Upper lobe of left lung (tissue), 6 donors: ENCODE results near the gene MRPL17. TPM values are rescaled to one million over a fixed set of nuclear protein-coding genes. Genes with fewer than 3 reads are reported as not detected.
A peak's percentile ranks its signal among the peaks of the same experiment; 100 is the strongest.

Experiments used
- ATAC-seq, 2 donors: fragments of 200-7000 bp; cut with Tn5 transposase; one replicate each; pipeline ENCODE4 v1.9.1; 2022; ENCODE audit warnings: mild to moderate bottlenecking in 2 of 2, moderate library complexity in 2 of 2; ENCODE audit not compliant: low FRiP score in 2 of 2
- DNase-seq, 2 donors: peaks; one replicate each; pipeline ENCODE4 v3.0.0-alpha.2; 2019 to 2020
- H3K27ac ChIP-seq, 4 donors: fragments of 200-600 bp; sonication (generic); one replicate each; pipeline ENCODE4 v1.5.1; 2016 to 2019
- H3K27me3 ChIP-seq, 4 donors: fragments of 200-600 bp; sonication (generic); one replicate each; pipeline ENCODE4 v1.5.1; 2017 to 2019
- H3K36me3 ChIP-seq, 4 donors: fragments of 200-600 bp; sonication (generic); one replicate each; pipeline ENCODE4 v1.5.1; 2016 to 2019
- H3K4me1 ChIP-seq, 4 donors: fragments of 200-600 bp; sonication (generic); one replicate each; pipeline ENCODE4 v1.5.1; 2018 to 2019
- H3K4me3 ChIP-seq, 4 donors: fragments of 200-600 bp; sonication (generic); one replicate each; pipeline ENCODE4 v1.5.1; 2017 to 2019; ENCODE audit warnings: mild to moderate bottlenecking in 2 of 4, moderate library complexity in 1 of 4
- H3K9me3 ChIP-seq, 4 donors: fragments of 200-600 bp; sonication (generic); one replicate each; pipeline ENCODE4 v1.5.1; 2018 to 2019
- EP300 ChIP-seq, 4 donors: sonication (generic); formaldehyde crosslinking; IDR thresholded peaks; one replicate each; pipeline ENCODE4 v1.5.1; 2017; ENCODE audit warnings: antibody characterized with exemption in 4 of 4, control low read depth in 2 of 4
- POLR2A ChIP-seq, 4 donors: fragments of 450-650 bp; IDR thresholded peaks; one replicate each; pipeline ENCODE4 v1.5.1; 2016 to 2017; ENCODE audit warnings: antibody characterized with exemption in 4 of 4, mild to moderate bottlenecking in 2 of 4
- POLR2AphosphoS5 ChIP-seq, 2 donors: sonication (generic); formaldehyde crosslinking; IDR thresholded peaks; one replicate each; pipeline ENCODE4 v1.5.1; 2017; ENCODE audit warnings: antibody characterized with exemption in 2 of 2
- WGBS, 2 donors: methylation state at CpG; one replicate each; pipeline ENCODE4 v1.1.5; 2017 to 2018; 5-methylcytosine and 5-hydroxymethylcytosine counted together
- total RNA-seq, 6 donors: library from RNA; depleted of rRNA in 4 of 6; stranded (reverse); fragments of >200 nt in 4 of 6; gene quantifications; one replicate each; pipeline versions ENCODE4 v1.1.0 to v1.2.1, GENCODE V29; 2016 to 2021
- TF ChIP-seq, protein P1 (sequence below), 6 experiments: fragments of 450-650 bp in 4 of 6; fragments of 200-600 bp in 2 of 6; sonication (generic) in 2 of 6; IDR thresholded peaks; one replicate each; pipeline ENCODE4 v1.5.1; 2016 to 2019; ENCODE audit warnings: antibody characterized with exemption in 6 of 6
- donor health status: DM: no; HTN: no; CAD: no; lungs with moderate emphysema.
- donor health status: DM: no; HTN: yes; CAD: no; lungs with severe emphysema.

MRPL17 gene
- total RNA-seq, 6 donors from 2014 or later, result 12.6 to 49.2 (median 22.8) TPM

DNA sequence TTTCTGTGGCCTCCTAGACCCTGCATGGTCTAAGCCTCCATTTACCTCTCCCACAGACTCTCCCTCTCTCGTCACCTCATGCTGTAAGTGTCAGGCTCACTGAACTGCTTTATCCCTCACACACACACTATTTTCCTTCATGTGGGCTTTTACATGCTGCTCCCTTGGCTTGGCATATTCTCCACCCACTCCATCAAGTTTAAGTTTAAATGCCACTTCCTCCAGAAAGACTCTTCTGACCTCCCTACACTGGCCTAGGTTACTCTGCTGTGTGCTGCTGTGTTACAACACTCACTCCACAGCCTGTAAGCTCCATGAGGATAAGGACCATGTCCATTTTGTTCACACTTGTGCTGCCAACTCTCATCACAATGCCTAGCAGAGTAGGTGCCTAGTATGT lies 30.0 kb downstream of the MRPL17 start:
- Histone ChIP-seq H3K4me3 (no peak overlapping the region), H3K36me3 (no peaks in the 10 kb centered on the region), H3K27ac (peak overlapping the region in 1 of 4 donors; percentile 12), H3K4me1 (peaks cover 9 to 16% (median 14%) of the 10 kb centered on the region in 4 donors), H3K27me3 (peaks cover 0 to 4% (median 0%) of the 10 kb centered on the region in 4 donors), H3K9me3 (no peaks in the 10 kb centered on the region)
- DNase-seq (no peak), ATAC-seq (no peak)
- TF ChIP-seq, protein P1, sequence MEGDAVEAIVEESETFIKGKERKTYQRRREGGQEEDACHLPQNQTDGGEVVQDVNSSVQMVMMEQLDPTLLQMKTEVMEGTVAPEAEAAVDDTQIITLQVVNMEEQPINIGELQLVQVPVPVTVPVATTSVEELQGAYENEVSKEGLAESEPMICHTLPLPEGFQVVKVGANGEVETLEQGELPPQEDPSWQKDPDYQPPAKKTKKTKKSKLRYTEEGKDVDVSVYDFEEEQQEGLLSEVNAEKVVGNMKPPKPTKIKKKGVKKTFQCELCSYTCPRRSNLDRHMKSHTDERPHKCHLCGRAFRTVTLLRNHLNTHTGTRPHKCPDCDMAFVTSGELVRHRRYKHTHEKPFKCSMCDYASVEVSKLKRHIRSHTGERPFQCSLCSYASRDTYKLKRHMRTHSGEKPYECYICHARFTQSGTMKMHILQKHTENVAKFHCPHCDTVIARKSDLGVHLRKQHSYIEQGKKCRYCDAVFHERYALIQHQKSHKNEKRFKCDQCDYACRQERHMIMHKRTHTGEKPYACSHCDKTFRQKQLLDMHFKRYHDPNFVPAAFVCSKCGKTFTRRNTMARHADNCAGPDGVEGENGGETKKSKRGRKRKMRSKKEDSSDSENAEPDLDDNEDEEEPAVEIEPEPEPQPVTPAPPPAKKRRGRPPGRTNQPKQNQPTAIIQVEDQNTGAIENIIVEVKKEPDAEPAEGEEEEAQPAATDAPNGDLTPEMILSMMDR (IDR thresholded peaks at IDR 0.05), result no peak
- no peak for TF ChIP-seq POLR2A (IDR thresholded peaks at IDR 0.05)
- TF ChIP-seq EP300 (IDR thresholded peaks at IDR 0.05), result no peak
- TF ChIP-seq POLR2AphosphoS5 (IDR thresholded peaks at IDR 0.05), result no peak
- 76 to 94% methylated on average over 1 of the region's 1 CpG for WGBS, 2 donors

DNA sequence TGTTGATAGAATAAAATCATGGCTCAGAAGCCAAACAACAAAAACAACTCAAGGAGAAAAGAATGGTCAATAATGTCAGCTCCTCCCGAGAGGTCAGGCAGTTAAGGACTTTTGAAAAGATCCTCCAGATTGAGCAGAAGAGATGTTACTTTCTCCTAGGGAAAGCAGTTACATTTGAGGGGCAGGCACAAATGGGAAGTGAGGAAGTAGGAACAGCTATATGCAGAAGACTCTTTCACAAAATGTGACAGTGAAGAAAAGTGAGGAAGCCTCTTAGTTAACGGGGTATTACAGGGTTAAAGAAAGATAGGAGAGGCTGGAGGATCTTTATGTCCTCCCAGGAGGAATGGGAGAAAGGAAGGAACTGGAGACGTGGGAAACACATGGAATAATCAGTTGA lies 31.0 kb downstream of the MRPL17 start:
- TF ChIP-seq POLR2AphosphoS5 (IDR thresholded peaks at IDR 0.05) (no peak), POLR2A (IDR thresholded peaks at IDR 0.05) (no peak), EP300 (IDR thresholded peaks at IDR 0.05) (no peak)
- TF ChIP-seq, protein P1 (IDR thresholded peaks at IDR 0.05), result no peak
- Histone ChIP-seq H3K36me3 (no peaks in the 10 kb centered on the region), H3K9me3 (no peaks in the 10 kb centered on the region), H3K4me3 (no peak overlapping the region), H3K4me1 (peaks cover 17 to 25% (median 22%) of the 10 kb centered on the region in 4 donors), H3K27ac (peak overlapping the region in 1 of 4 donors; percentile 12), H3K27me3 (peaks cover 0 to 4% (median 0%) of the 10 kb centered on the region in 4 donors)
- 51 to 54% methylated on average over 3 of the region's 3 CpGs for WGBS, 2 donors
- ATAC-seq (no peak), DNase-seq (no peak)

DNA sequence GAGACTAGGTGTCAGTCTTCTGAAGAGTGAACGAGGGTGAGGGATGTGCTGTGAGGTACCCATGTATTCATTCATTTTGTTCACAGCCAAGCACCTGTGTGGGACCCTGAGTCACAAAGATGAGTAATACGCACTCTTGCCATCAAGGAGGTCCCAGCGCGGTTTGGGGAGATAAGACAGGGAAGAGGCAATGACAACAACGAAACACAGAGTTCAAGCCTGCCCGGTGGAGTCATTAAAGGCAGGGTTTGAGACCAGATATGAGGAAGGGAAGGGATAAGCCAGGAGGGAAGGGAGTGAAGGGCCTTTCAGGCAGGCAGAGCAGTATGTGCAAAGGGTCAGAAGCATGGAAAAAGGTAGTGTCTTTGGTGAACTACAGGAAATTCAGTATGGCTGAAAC lies 32.2 kb downstream of the MRPL17 start:
- Histone ChIP-seq H3K27ac (peak overlapping the region in 1 of 4 donors; percentile 23), H3K4me1 (peaks cover 29 to 35% (median 33%) of the 10 kb centered on the region in 4 donors), H3K36me3 (no peaks in the 10 kb centered on the region), H3K4me3 (no peak overlapping the region), H3K9me3 (no peaks in the 10 kb centered on the region), H3K27me3 (peaks cover 0 to 4% (median 0%) of the 10 kb centered on the region in 4 donors)
- no peak for DNase-seq
- WGBS, 2 donors, result 72 to 78% methylated on average over 6 of the region's 6 CpGs
- ATAC-seq, result no peak
- TF ChIP-seq, protein P1 (IDR thresholded peaks at IDR 0.05), result no peak
- TF ChIP-seq POLR2A (IDR thresholded peaks at IDR 0.05), result no peak
- TF ChIP-seq POLR2AphosphoS5 (IDR thresholded peaks at IDR 0.05), result no peak
- TF ChIP-seq EP300 (IDR thresholded peaks at IDR 0.05), result no peak

DNA sequence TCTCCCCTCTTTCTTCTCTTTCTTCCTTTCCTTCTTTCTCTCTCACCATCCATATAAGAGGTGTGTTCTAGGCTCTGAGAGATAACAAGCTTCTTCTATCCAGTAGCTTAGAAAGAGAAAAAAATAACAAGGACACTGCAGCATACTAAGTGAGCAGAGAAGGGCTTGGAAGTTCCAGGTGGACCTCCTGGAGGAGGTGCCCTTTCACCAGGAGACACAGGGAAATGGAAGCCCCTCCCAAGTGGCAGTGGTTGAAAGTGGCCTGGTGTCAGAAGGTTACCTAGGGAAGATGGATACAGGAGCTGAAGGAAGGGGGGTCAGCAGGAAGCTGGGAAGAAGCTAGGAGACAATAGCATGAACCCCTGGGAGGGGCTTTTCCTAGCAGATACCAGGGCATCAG lies 33.0 kb downstream of the MRPL17 start:
- DNase-seq, result no peak
- Histone ChIP-seq H3K4me1 (peaks cover 35 to 38% (median 37%) of the 10 kb centered on the region in 4 donors), H3K36me3 (no peaks in the 10 kb centered on the region), H3K9me3 (no peaks in the 10 kb centered on the region), H3K27ac (peak overlapping the region in 2 of 4 donors; percentile 15 to 89), H3K4me3 (no peak overlapping the region), H3K27me3 (peaks cover 0 to 2% (median 0%) of the 10 kb centered on the region in 4 donors)
- ATAC-seq, result no peak
- TF ChIP-seq POLR2A (IDR thresholded peaks at IDR 0.05) (no peak), POLR2AphosphoS5 (IDR thresholded peaks at IDR 0.05) (no peak), EP300 (IDR thresholded peaks at IDR 0.05) (no peak)
- TF ChIP-seq, protein P1 (IDR thresholded peaks at IDR 0.05), result no peak

DNA sequence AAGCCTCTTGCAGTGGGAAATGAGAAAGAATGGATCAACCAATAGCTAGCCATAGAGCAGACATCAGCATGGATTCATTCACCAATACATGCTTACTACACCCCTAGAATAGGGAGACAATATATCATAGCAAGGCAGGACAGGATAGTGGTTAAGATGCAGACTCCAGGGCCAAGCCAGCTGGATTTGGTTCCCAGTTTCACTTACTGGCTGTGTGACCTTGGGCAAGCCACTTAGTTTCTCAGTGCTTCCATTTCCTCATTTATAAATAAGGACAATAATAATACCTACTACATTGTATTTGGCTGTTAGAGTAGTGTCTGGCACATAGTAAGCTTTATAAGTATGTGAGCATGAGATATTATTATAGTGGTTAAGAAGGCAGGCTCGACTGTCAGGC lies 34.6 kb downstream of the MRPL17 start:
- no peak for DNase-seq
- peaks cover 29 to 36% (median 33%) of the 10 kb centered on the region in 4 donors for H3K4me1 ChIP-seq
- H3K36me3 ChIP-seq, result no peaks in the 10 kb centered on the region
- no peak overlapping the region for H3K4me3 ChIP-seq
- no peaks in the 10 kb centered on the region for H3K9me3 ChIP-seq
- no peaks in the 10 kb centered on the region for H3K27me3 ChIP-seq
- H3K27ac ChIP-seq, result peak overlapping the region in 3 of 4 donors; percentile 10 to 89 (median 86)
- no peak for ATAC-seq
- 13 to 24% methylated on average over 1 of the region's 1 CpG for WGBS, 2 donors
- TF ChIP-seq POLR2AphosphoS5 (IDR thresholded peaks at IDR 0.05) (no peak), EP300 (IDR thresholded peaks at IDR 0.05) (no peak), POLR2A (IDR thresholded peaks at IDR 0.05) (no peak)
- TF ChIP-seq, protein P1 (IDR thresholded peaks at IDR 0.05), result no peak
